C4-2B (cell line): Measurements from ENCODE around the gene GALNT9.

ENCODE experiments used
- H3K27ac ChIP-seq: fragments of 450-650 bp; 2 replicates; pipeline ENCODE4 v1.5.1; 2017
- CTCF ChIP-seq: fragments of 450-650 bp; conservative IDR thresholded peaks from 2 replicates; pipeline ENCODE4 v1.5.1; 2017; ENCODE audit warnings: mild to moderate bottlenecking
- ZFX ChIP-seq: fragments of 450-650 bp; IDR thresholded peaks from 2 replicates; pipeline ENCODE4 v1.6.1; 2017

The GALNT9 gene

DNA sequence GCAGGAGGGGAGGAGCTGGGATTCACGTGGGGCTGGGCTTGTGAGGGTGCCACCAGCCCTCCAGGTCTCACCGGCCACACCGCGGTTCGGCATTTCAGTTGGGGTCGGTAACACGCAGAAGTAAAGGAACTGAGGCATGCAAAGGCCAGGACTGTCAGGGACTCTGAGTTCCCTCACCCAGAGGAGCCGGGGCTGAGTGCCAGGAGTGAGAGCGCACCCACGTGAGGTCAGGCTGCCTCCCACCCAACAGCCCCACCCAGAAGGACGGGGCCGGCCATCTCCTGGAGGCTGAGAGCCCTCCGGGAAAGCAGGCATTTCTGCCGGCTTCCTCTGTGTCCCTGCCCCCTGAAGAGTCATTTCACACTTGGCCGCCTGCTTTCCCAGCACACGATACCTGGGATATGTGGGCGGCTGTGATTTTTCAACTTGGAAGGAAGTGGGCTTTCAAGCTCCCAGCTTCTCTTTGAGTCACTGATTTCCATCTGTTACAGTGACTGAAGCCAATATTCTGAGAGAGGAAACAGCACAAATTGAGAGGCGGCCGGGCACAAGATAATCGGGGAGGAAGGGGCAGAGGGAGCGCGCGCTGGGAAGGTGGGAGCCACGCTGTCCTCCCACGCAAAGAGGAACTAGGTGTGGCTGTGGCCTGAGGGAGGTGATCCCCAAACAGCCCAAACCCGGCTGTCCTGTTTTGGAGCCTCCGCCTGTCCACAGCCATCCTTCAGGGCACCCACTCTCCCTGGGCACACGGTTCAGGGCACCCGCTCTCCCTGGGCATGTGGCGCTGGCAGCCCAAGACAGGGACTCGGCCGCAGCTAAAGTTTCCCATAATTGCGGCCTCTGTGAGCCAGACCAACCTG lies 19.0 kb downstream of the GALNT9 start:
- no peak for TF ChIP-seq CTCF
- TF ChIP-seq ZFX, result no peak

DNA sequence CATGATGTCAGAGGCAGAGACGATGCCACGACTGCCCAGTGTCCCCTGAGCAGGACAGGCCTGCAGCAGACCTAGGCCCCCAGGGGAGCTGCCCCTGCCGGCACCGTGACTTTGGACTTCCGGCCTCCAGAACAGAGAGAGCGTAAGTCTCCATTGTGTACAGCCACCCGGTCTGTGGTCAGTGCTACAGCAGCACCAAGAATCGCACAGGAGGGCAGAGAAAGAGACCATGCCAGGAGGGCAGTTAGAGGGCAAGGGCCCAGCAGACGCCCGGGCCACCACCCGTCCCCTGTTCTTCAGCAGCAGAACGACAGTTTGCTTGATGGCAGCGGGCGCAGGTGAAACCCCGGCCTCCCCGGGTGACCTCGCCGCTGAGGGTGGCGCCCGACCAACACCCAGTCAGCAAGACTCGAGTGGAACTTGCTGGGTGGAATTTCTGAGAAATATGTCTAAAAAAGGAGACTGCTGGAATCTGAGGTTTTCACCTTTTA lies 19.7 kb downstream of the GALNT9 start:
- TF ChIP-seq ZFX (no peak), CTCF (no peak)
- no peak overlapping the region for H3K27ac ChIP-seq

More for the DNA sequence above, 19.0 kb downstream of the GALNT9 start:
- H3K27ac ChIP-seq, result no peak overlapping the region

- no peak overlapping the region for H3K27ac ChIP-seq
- TF ChIP-seq ZFX (no peak), CTCF (no peak)
These were observed 20.4 kb downstream of the GALNT9 start for GRCh38 chr12:132308853-132309595.

- H3K27ac ChIP-seq, result no peak overlapping the region
- no peak for TF ChIP-seq CTCF
- no peak for TF ChIP-seq ZFX
These were observed 21.2 kb downstream of the GALNT9 start for GRCh38 chr12:132307976-132308852.

- no peak overlapping the region for H3K27ac ChIP-seq
- TF ChIP-seq CTCF, result no peak
- no peak for TF ChIP-seq ZFX
These were observed 22.6 kb downstream of the GALNT9 start for GRCh38 chr12:132306885-132307191.

GRCh38 chr12:132305991-132306884 lies 23.2 kb downstream of the GALNT9 start:
- no peak for TF ChIP-seq CTCF
- TF ChIP-seq ZFX, result no peak
- H3K27ac ChIP-seq, result no peak overlapping the region
